Measurements from ENCODE around the gene IQCN.

The IQCN gene

GRCh38 chr19:18279516-18280246 is 5.4 kb upstream of the IQCN start (continued):
- TF ChIP-seq ZNF426 (tag by site-specific recombination; IDR thresholded peaks at IDR 0.05): no peak
- TF ChIP-seq ZNF777 (tag by site-specific recombination; IDR thresholded peaks at IDR 0.05; ENCODE audit: borderline replicate concordance): no peak
- 0 out of 2 replicates have a peak, but pooled peaks have one; percentile 41 for TF ChIP-seq ZNF692 (tag by site-specific recombination; IDR thresholded peaks at IDR 0.05)
- no peak for TF ChIP-seq ZFP3 (tag by site-specific recombination; IDR thresholded peaks at IDR 0.05; ENCODE audit: low read depth)
- no peak for TF ChIP-seq ZNF132 (tag by site-specific recombination; IDR thresholded peaks at IDR 0.05; ENCODE audit: borderline replicate concordance)
- TF ChIP-seq ZNF501 (tag by site-specific recombination; IDR thresholded peaks at IDR 0.05): no peak
- TF ChIP-seq, protein P1, sequence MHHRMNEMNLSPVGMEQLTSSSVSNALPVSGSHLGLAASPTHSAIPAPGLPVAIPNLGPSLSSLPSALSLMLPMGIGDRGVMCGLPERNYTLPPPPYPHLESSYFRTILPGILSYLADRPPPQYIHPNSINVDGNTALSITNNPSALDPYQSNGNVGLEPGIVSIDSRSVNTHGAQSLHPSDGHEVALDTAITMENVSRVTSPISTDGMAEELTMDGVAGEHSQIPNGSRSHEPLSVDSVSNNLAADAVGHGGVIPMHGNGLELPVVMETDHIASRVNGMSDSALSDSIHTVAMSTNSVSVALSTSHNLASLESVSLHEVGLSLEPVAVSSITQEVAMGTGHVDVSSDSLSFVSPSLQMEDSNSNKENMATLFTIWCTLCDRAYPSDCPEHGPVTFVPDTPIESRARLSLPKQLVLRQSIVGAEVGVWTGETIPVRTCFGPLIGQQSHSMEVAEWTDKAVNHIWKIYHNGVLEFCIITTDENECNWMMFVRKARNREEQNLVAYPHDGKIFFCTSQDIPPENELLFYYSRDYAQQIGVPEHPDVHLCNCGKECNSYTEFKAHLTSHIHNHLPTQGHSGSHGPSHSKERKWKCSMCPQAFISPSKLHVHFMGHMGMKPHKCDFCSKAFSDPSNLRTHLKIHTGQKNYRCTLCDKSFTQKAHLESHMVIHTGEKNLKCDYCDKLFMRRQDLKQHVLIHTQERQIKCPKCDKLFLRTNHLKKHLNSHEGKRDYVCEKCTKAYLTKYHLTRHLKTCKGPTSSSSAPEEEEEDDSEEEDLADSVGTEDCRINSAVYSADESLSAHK (tag by site-specific recombination; IDR thresholded peaks at IDR 0.05): peak; percentile 15; the same call in 1 of the 2 replicates
- TF ChIP-seq ZNF785 (tag by site-specific recombination; IDR thresholded peaks at IDR 0.05): no peak
- TF ChIP-seq, protein P2, sequence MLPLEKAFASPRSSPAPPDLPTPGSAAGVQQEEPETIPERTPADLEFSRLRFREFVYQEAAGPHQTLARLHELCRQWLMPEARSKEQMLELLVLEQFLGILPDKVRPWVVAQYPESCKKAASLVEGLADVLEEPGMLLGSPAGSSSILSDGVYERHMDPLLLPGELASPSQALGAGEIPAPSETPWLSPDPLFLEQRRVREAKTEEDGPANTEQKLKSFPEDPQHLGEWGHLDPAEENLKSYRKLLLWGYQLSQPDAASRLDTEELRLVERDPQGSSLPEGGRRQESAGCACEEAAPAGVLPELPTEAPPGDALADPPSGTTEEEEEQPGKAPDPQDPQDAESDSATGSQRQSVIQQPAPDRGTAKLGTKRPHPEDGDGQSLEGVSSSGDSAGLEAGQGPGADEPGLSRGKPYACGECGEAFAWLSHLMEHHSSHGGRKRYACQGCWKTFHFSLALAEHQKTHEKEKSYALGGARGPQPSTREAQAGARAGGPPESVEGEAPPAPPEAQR (tag by site-specific recombination; IDR thresholded peaks at IDR 0.05): no peak
- TF ChIP-seq ZNF248 (tag by site-specific recombination; IDR thresholded peaks at IDR 0.05): no peak
- no peak for TF ChIP-seq ZBTB10 (tag by site-specific recombination; IDR thresholded peaks at IDR 0.05)
- TF ChIP-seq ZNF792 (tag by site-specific recombination; IDR thresholded peaks at IDR 0.05): no peak
- no peak for TF ChIP-seq ZNF433 (tag by site-specific recombination; IDR thresholded peaks at IDR 0.05; ENCODE audit: low read depth)
- TF ChIP-seq ZNF621 (tag by site-specific recombination; IDR thresholded peaks at IDR 0.05): no peak
- no peak for TF ChIP-seq ZNF626 (tag by site-specific recombination; IDR thresholded peaks at IDR 0.05)
- TF ChIP-seq ZBTB20 (tag by site-specific recombination; IDR thresholded peaks at IDR 0.05): peak; percentile 53; the same call in 1 of the 2 replicates
- TF ChIP-seq SALL2 (tag by site-specific recombination; IDR thresholded peaks at IDR 0.05; ENCODE audit: borderline replicate concordance): no peak
- TF ChIP-seq, protein P3, sequence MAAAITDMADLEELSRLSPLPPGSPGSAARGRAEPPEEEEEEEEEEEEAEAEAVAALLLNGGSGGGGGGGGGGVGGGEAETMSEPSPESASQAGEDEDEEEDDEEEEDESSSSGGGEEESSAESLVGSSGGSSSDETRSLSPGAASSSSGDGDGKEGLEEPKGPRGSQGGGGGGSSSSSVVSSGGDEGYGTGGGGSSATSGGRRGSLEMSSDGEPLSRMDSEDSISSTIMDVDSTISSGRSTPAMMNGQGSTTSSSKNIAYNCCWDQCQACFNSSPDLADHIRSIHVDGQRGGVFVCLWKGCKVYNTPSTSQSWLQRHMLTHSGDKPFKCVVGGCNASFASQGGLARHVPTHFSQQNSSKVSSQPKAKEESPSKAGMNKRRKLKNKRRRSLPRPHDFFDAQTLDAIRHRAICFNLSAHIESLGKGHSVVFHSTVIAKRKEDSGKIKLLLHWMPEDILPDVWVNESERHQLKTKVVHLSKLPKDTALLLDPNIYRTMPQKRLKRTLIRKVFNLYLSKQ (tag by site-specific recombination; IDR thresholded peaks at IDR 0.05; ENCODE audit: borderline replicate concordance): 0 out of 2 replicates have a peak, but pooled peaks have one; percentile 5
- no peak for TF ChIP-seq ZNF510 (tag by site-specific recombination; IDR thresholded peaks at IDR 0.05; ENCODE audit: insufficient replicate concordance)
- TF ChIP-seq ZNF610 (tag by site-specific recombination; IDR thresholded peaks at IDR 0.05; ENCODE audit: borderline replicate concordance): peak; percentile 86; the same call in 1 of the 2 replicates
- no peak for TF ChIP-seq ZNF596 (tag by site-specific recombination; IDR thresholded peaks at IDR 0.05)
- no peak for TF ChIP-seq ZNF561 (tag by site-specific recombination; IDR thresholded peaks at IDR 0.05; ENCODE audit: borderline replicate concordance)
- TF ChIP-seq ZNF624 (tag by site-specific recombination; IDR thresholded peaks at IDR 0.05): no peak
- TF ChIP-seq ZNF660 (tag by site-specific recombination; IDR thresholded peaks at IDR 0.05): peak; percentile 87
- TF ChIP-seq ZSCAN30 (tag by site-specific recombination; IDR thresholded peaks at IDR 0.05): peak; percentile 66; the same call in 1 of the 2 replicates
- TF ChIP-seq PATZ1 (tag by site-specific recombination; IDR thresholded peaks at IDR 0.05): peak; percentile 93
- TF ChIP-seq ZNF76 (tag by site-specific recombination; IDR thresholded peaks at IDR 0.05; ENCODE audit: borderline replicate concordance, low read depth): 0 out of 2 replicates have a peak, but pooled peaks have one; percentile 1
